OCI-LY1 (cell line): ENCODE data around the gene PRKCI.

ENCODE experiments used
- CTCF ChIP-seq: fragments of 200-600 bp; sonication (generic), shearing (Covaris generic); IDR thresholded peaks from 2 replicates; pipeline ENCODE4 v1.5.1; 2017; ENCODE audit warnings: mild to moderate bottlenecking, antibody characterized with exemption, low read length, moderate library complexity, mixed read lengths
- EZH2 ChIP-seq: fragments of 200-600 bp; sonication (generic), shearing (Covaris generic); IDR thresholded peaks from 2 replicates; pipeline ENCODE4 v1.8.0; 2017; ENCODE audit warnings: borderline replicate concordance, mixed run types, mild to moderate bottlenecking, antibody characterized with exemption, low read length, moderate library complexity, mixed read lengths

- no peak for TF ChIP-seq CTCF
- no peak for TF ChIP-seq EZH2
These were observed 11.3 kb downstream of the PRKCI start for GRCh38 chr3:170233530-170233929.
